ENCODE results near the gene MCM7. TPM values are rescaled to one million over a fixed set of nuclear protein-coding genes. Genes with fewer than 3 reads are reported as not detected.

The MCM7 gene
- total RNA-seq, 1 donor from 2014 or later, result 389 TPM

DNA sequence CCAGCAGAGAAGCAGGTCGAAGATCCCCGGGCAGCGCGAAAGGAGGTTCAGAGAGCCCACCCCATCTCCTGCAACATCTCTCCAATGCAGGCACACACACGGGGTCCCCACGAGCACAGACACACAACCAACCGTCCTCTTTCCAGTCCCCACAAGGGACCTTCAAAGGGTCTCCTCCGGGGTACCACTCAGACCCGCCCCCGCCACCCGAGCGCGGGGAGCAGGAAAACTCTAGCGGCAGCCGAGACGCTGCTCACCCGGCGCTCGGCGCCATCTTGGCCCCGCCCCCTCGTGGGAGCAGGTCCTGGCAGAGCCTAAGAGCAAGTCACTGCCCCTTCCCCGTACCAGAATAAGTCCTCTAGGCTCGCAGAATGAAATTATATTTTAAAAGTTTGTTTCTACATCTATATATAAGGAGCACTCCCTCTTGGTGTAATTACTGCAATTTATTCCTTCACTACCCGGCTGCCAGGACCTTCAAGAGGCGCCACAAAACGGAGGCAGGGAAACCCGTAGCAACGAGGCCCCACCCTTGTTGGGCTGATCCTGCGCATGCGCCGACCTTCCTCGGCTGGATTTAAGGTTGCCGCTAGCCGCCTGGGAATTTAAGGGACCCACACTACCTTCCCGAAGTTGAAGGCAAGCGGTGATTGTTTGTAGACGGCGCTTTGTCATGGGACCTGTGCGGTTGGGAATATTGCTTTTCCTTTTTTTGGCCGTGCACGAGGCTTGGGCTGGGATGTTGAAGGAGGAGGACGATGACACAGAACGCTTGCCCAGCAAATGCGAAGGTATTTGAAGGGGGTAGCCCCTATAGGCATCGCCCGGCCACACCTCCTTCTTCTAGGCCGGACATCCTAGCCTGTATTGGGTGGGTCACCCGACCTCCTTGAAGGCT lies 18.1 kb upstream of the MCM7 start, which contains the start of the genes CNPY4 and TAF6:
Gene CNPY4 (plus strand): TSS at position 563 of the 898 bp plus-strand sequence. CDS start 111 bp downstream, at position 674.
Gene TAF6 (minus strand): TSS at position 287 of the 898 bp plus-strand sequence. CDS start 5,149 bp downstream, outside the sequence.
- peak; percentile 91 for DNase-seq (ENCODE audit: low spot score)
- H3K27me3 Mint-ChIP-seq (ENCODE audit: low read depth), result no peaks in the 10 kb centered on the region
- H3K36me3 Mint-ChIP-seq (ENCODE audit: low read depth), result peaks cover 27% of the 10 kb centered on the region
- H3K4me1 Mint-ChIP-seq (ENCODE audit: low read depth), result peaks cover 14% of the 10 kb centered on the region
- peak within 1 kb of the TSS; percentile 90 for H3K27ac Mint-ChIP-seq
- peak within 1 kb of the TSS; percentile 97 for H3K4me3 Mint-ChIP-seq (ENCODE audit: low read depth)
- intact Hi-C loops (cut with micrococcal nuclease), result loop anchor here (1.0 kb wide), 1 partner anchor 8 kb away; no protein-coding TSS in a partner anchor
- H3K9me3 Mint-ChIP-seq, result no peaks in the 10 kb centered on the region

DNA sequence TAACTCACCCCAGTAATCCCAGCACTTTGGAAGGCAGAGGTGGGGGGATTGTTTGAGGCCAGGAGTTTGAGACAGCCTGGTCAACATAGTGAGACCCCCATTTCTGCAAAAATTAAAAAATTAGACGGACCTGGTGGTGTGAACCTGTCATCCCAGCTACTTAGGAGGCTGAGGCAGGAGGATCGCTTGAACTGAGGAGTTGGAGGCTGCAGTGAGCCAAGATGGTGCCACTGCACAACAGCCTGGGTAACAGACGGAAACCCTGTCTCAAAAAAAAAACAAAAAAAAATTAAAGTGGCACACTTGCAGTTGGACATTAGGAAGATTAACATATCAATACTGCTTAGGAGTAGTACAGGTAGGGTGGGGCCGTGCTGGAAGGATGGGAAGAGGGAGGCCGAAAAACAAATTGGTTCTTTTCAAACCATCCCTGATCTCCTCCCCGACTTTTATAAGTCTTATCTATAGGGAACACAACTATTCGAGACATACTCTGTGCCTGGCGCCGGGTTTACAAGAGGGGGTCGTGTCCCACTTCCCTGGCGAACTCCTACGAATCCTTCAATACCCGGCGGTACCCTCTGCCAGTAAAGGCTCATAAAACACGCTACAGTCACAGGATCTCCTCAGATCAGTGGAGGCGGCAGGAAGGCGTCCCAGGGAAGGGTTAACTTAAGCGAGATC lies 17.3 kb upstream of the MCM7 start:
- Mint-ChIP-seq H3K4me1 (ENCODE audit: low read depth) (peaks cover 12% of the 10 kb centered on the region), H3K4me3 (ENCODE audit: low read depth) (peak overlapping the region; percentile 97), H3K27me3 (ENCODE audit: low read depth) (no peaks in the 10 kb centered on the region), H3K27ac (peak overlapping the region; percentile 90), H3K36me3 (ENCODE audit: low read depth) (peaks cover 27% of the 10 kb centered on the region), H3K9me3 (no peaks in the 10 kb centered on the region)
- intact Hi-C loops (cut with micrococcal nuclease), result loop anchor here (1.0 kb wide), 1 partner anchor 9 kb away; no protein-coding TSS in a partner anchor
- DNase-seq (ENCODE audit: low spot score), result no peak

DNA sequence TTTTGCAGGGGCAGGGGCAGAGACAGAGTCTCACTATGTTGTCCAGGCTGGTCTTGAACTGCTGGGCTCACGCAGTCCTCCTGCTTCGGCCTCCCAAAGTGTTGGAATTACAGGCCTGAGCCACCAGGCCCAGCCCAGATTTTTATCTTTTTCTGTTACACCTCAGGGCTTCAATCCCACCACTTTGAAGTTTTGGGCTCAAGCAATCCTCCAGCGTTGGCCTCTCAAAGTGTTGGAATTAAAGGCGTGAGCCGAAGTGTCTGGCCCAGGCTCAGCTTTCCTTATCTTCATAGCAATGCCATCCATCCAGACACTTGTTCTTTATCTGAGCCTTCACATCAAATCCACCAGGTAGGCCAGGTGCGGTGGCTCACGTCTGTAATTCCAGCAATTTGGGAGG lies 13.8 kb upstream of the MCM7 start:
- Mint-ChIP-seq H3K27ac (no peak overlapping the region), H3K27me3 (ENCODE audit: low read depth) (no peaks in the 10 kb centered on the region), H3K4me1 (ENCODE audit: low read depth) (peaks cover 7% of the 10 kb centered on the region), H3K9me3 (no peaks in the 10 kb centered on the region), H3K4me3 (ENCODE audit: low read depth) (no peak overlapping the region), H3K36me3 (ENCODE audit: low read depth) (peaks cover 44% of the 10 kb centered on the region)
- DNase-seq (ENCODE audit: low spot score), result no peak
- intact Hi-C loops (cut with micrococcal nuclease), result no loop called here

DNA sequence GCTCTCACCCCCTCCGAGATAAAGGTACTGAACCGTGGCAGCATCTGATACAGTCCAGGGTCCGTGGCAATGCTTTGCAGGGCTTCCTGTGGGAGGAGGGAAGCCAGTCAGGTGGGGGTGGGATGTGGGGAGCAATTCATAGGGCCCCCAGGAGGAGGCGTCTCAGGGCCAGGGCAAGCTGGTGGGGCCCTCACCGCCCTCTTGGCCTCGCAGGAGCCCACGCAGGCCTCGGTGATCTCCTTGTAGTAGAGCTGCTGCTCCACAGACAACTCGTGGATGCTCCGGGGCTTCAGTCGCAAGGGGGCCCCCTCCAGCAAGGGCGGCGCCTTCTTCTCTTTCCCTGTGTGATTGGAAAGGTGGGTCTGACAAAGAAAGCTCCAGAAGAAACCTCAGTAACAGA lies 10.7 kb upstream of the MCM7 start:
- H3K36me3 Mint-ChIP-seq (ENCODE audit: low read depth), result peaks cover 57% of the 10 kb centered on the region
- H3K4me3 Mint-ChIP-seq (ENCODE audit: low read depth), result no peak overlapping the region
- no peaks in the 10 kb centered on the region for H3K9me3 Mint-ChIP-seq

DNA sequence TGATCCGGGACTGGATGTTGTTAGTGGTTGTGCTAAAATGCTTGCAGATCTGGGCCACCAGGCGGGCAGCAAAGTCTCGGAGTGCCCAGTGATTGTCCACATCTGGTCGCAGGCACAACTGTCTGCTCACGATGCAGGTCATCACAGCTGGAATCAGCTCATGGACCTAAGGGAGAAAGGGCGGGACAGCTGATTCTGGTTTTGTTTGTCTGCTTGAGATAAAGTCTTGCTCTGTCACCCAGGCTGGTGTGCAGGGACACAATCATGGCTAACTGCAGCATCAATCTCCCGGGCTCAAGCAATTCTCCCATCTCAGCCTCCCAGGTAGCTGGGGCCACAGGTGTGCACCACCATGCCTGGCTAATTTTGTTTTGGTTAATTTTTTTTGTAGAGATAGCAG lies 10.0 kb upstream of the MCM7 start:
- Mint-ChIP-seq H3K4me1 (ENCODE audit: low read depth) (no peaks in the 10 kb centered on the region), H3K36me3 (ENCODE audit: low read depth) (peaks cover 56% of the 10 kb centered on the region), H3K27ac (no peak overlapping the region), H3K9me3 (no peaks in the 10 kb centered on the region), H3K27me3 (ENCODE audit: low read depth) (no peaks in the 10 kb centered on the region), H3K4me3 (ENCODE audit: low read depth) (no peak overlapping the region)
- DNase-seq (ENCODE audit: low spot score), result no peak
- intact Hi-C loops (cut with micrococcal nuclease), result no loop called here

More for the DNA sequence above, 10.7 kb upstream of the MCM7 start:
- Mint-ChIP-seq H3K27ac (no peak overlapping the region), H3K4me1 (ENCODE audit: low read depth) (no peaks in the 10 kb centered on the region), H3K27me3 (ENCODE audit: low read depth) (no peaks in the 10 kb centered on the region)
- no peak for DNase-seq (ENCODE audit: low spot score)
- intact Hi-C loops (cut with micrococcal nuclease), result no loop called here

- H3K4me3 Mint-ChIP-seq (ENCODE audit: low read depth), result no peak overlapping the region
- no peak overlapping the region for H3K27ac Mint-ChIP-seq
- H3K9me3 Mint-ChIP-seq, result no peaks in the 10 kb centered on the region
Measured at GRCh38 chr7:100109521-100110163, 8.4 kb upstream of the MCM7 start.

GRCh38 chr7:100107890-100108289 lies 6.7 kb upstream of the MCM7 start:
- Mint-ChIP-seq H3K27ac (no peak overlapping the region), H3K4me3 (ENCODE audit: low read depth) (no peak overlapping the region), H3K4me1 (ENCODE audit: low read depth) (peaks cover 5% of the 10 kb centered on the region), H3K27me3 (ENCODE audit: low read depth) (no peaks in the 10 kb centered on the region), H3K36me3 (ENCODE audit: low read depth) (peaks cover 52% of the 10 kb centered on the region), H3K9me3 (no peaks in the 10 kb centered on the region)
- DNase-seq (ENCODE audit: low spot score), result no peak
- intact Hi-C loops (cut with micrococcal nuclease), result no loop called here

More at GRCh38 chr7:100109521-100110163, 8.4 kb upstream of the MCM7 start:
- intact Hi-C loops (cut with micrococcal nuclease), result no loop called here
- Mint-ChIP-seq H3K4me1 (ENCODE audit: low read depth) (no peaks in the 10 kb centered on the region), H3K27me3 (ENCODE audit: low read depth) (no peaks in the 10 kb centered on the region), H3K36me3 (ENCODE audit: low read depth) (peaks cover 56% of the 10 kb centered on the region)
- DNase-seq (ENCODE audit: low spot score), result no peak

GRCh38 chr7:100107125-100107737 lies 6.0 kb upstream of the MCM7 start:
- intact Hi-C loops (cut with micrococcal nuclease), result no loop called here
- no peak overlapping the region for H3K27ac Mint-ChIP-seq
- H3K27me3 Mint-ChIP-seq (ENCODE audit: low read depth), result no peaks in the 10 kb centered on the region

GRCh38 chr7:100106633-100107032 lies 5.4 kb upstream of the MCM7 start:
- Mint-ChIP-seq H3K9me3 (no peaks in the 10 kb centered on the region), H3K36me3 (ENCODE audit: low read depth) (peaks cover 43% of the 10 kb centered on the region), H3K4me1 (ENCODE audit: low read depth) (peaks cover 10% of the 10 kb centered on the region), H3K27ac (no peak overlapping the region), H3K4me3 (ENCODE audit: low read depth) (no peak overlapping the region), H3K27me3 (ENCODE audit: low read depth) (no peaks in the 10 kb centered on the region)
- intact Hi-C loops (cut with micrococcal nuclease), result no loop called here
- no peak for DNase-seq (ENCODE audit: low spot score)

More at GRCh38 chr7:100107125-100107737, 6.0 kb upstream of the MCM7 start:
- H3K9me3 Mint-ChIP-seq, result no peaks in the 10 kb centered on the region
- DNase-seq (ENCODE audit: low spot score), result no peak
- H3K4me3 Mint-ChIP-seq (ENCODE audit: low read depth), result no peak overlapping the region
- peaks cover 47% of the 10 kb centered on the region for H3K36me3 Mint-ChIP-seq (ENCODE audit: low read depth)
- H3K4me1 Mint-ChIP-seq (ENCODE audit: low read depth), result peaks cover 10% of the 10 kb centered on the region

GRCh38 chr7:100105534-100105933 lies 4.3 kb upstream of the MCM7 start:
- Mint-ChIP-seq H3K4me3 (ENCODE audit: low read depth) (no peak overlapping the region), H3K27ac (no peak overlapping the region), H3K9me3 (no peaks in the 10 kb centered on the region), H3K27me3 (ENCODE audit: low read depth) (no peaks in the 10 kb centered on the region), H3K36me3 (ENCODE audit: low read depth) (peaks cover 40% of the 10 kb centered on the region), H3K4me1 (ENCODE audit: low read depth) (peaks cover 10% of the 10 kb centered on the region)
- no peak for DNase-seq (ENCODE audit: low spot score)
- intact Hi-C loops (cut with micrococcal nuclease), result no loop called here

DNA sequence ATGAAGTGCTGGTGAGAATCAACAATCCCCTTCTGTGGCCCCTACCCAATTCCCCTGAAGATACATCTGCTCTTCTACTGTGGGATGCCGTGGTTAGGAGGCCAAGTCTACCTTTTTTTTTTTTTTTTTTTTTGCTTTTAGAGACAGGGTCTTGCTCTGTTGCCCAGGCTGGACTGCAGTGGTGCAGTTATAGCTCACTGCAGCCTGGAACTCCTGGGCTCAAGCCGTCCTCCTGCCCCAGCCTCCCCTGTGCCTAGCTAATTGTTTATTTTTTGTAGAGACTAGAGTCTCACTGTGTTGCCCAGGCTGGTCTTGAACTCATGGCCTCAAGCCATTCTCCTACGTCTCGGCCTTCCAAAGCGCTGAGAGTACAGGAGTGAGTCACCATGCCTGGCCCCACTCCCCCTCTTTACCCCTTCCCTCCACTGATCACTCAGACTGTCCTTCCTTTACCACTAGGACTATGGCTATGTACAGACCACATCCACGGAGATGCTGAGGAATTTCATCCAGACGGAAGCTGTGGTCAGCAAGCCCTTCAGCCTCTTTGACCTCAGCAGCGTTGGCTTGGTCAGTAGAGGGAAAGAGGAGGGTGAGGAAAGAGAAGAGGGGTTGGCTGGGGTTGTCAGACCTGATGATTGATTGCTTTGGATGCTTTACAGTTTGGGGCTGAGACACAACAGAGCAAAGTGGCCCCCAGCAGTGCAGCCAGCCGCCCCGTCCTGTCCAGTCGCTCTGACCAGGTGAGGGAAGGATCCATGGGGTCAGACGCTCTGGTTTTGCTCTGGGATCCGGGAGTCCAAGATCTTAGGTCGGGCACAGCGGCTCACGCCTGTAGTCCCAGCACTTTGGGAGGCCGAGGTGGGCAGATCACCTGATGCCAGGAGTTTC lies 2.0 kb upstream of the MCM7 start:
- peak overlapping the region; percentile 93 for H3K4me3 Mint-ChIP-seq (ENCODE audit: low read depth)
- no peaks in the 10 kb centered on the region for H3K9me3 Mint-ChIP-seq
- intact Hi-C loops (cut with micrococcal nuclease), result no loop called here
- H3K4me1 Mint-ChIP-seq (ENCODE audit: low read depth), result peaks cover 29% of the 10 kb centered on the region
- H3K27me3 Mint-ChIP-seq (ENCODE audit: low read depth), result no peaks in the 10 kb centered on the region
- peak overlapping the region; percentile 17 for H3K27ac Mint-ChIP-seq
- no peak for DNase-seq (ENCODE audit: low spot score)
- H3K36me3 Mint-ChIP-seq (ENCODE audit: low read depth), result peaks cover 51% of the 10 kb centered on the region

Measured in activated T-helper 2 cell treated with anti-CD3 and anti-CD28 coated beads, Interferon-gamma antibody, Interleukin-2, Interleukin-4, amounts not matched to agents 10 μg/mL and 5 μg/mL and 100 μg/mL, durations not matched to agents 14 hours and 24 hours and 36 hours (primary cell).